NCI-H2107 treated with DMSO at 0.1 percent for 48 hours (cell line): ENCODE data around the gene S100A14.
A peak's percentile ranks its signal among the peaks of the same experiment; 100 is the strongest.
"Not testable (repeated sequence)": the region's sequence is repeated elsewhere in the genome, so short reads cannot be mapped to it uniquely, and the experiment has no call there.

Experiments used
- DNase-seq: peaks from one replicate; lab custom pipeline; 2025; ENCODE audit not compliant: unreplicated experiment; lab: John Stamatoyannopoulos, UW

Gene S100A14

GRCh38 chr1:153616144-153616916 is at the start of gene S100A14:
S100A14 (minus strand) TSS chr1:153616325; CDS start chr1:153615858, 467 bp downstream.
- no peak for DNase-seq

- DNase-seq, result no peak
Observed at GRCh38 chr1:153663211-153663610, 47.1 kb upstream of the S100A14 start.

GRCh38 chr1:153662269-153662668 is 46.1 kb upstream of the S100A14 start:
- DNase-seq, result no peak

GRCh38 chr1:153661111-153661708 is 45.1 kb upstream of the S100A14 start:
- no peak for DNase-seq

GRCh38 chr1:153659656-153660055 is 43.5 kb upstream of the S100A14 start:
- no peak for DNase-seq

GRCh38 chr1:153659175-153659534 is 43.0 kb upstream of the S100A14 start:
- DNase-seq, result no peak

GRCh38 chr1:153658400-153659174 is 42.5 kb upstream of the S100A14 start, which contains the start of gene SNAPIN:
SNAPIN (plus strand) TSS chr1:153658703; CDS start chr1:153658744, 41 bp downstream.
- peak; percentile 78 for DNase-seq

- no peak for DNase-seq
Observed at GRCh38 chr1:153655333-153655732, 39.2 kb upstream of the S100A14 start.

GRCh38 chr1:153652805-153653500 is 36.8 kb upstream of the S100A14 start:
- no peak for DNase-seq

GRCh38 chr1:153651771-153652170 is 35.6 kb upstream of the S100A14 start:
- DNase-seq, result no peak

GRCh38 chr1:153649863-153650235 is 33.7 kb upstream of the S100A14 start:
- no peak for DNase-seq

GRCh38 chr1:153649137-153649862 is 33.2 kb upstream of the S100A14 start:
- DNase-seq, result no peak

GRCh38 chr1:153648000-153648643 is 32.0 kb upstream of the S100A14 start:
- DNase-seq, result no peak

GRCh38 chr1:153647346-153647714 is 31.2 kb upstream of the S100A14 start:
- DNase-seq, result no peak

- DNase-seq, result no peak
Observed at GRCh38 chr1:153646672-153647345, 30.7 kb upstream of the S100A14 start.

- DNase-seq, result no peak
Observed at GRCh38 chr1:153643816-153644215, 27.7 kb upstream of the S100A14 start.

GRCh38 chr1:153643100-153643499 is 27.0 kb upstream of the S100A14 start:
- DNase-seq, result no peak

GRCh38 chr1:153642161-153642560 is 26.0 kb upstream of the S100A14 start:
- no peak for DNase-seq

GRCh38 chr1:153640861-153641260 is 24.7 kb upstream of the S100A14 start:
- no peak for DNase-seq

GRCh38 chr1:153640213-153640612 is 24.1 kb upstream of the S100A14 start:
- not testable (repeated sequence) for DNase-seq
